HG03135 (cell line): ENCODE data around the gene TIPARP.
"Not testable (repeated sequence)": the region's sequence is repeated elsewhere in the genome, so short reads cannot be mapped to it uniquely, and the experiment has no call there.

Experiments used
- ATAC-seq: cut with Tn5 transposase; IDR thresholded peaks from one replicate; pipeline ENCODE4 v1.9.1; 2021; ENCODE audit warnings: mild to moderate bottlenecking, moderate library complexity; ENCODE audit not compliant: unreplicated experiment

The TIPARP gene

DNA sequence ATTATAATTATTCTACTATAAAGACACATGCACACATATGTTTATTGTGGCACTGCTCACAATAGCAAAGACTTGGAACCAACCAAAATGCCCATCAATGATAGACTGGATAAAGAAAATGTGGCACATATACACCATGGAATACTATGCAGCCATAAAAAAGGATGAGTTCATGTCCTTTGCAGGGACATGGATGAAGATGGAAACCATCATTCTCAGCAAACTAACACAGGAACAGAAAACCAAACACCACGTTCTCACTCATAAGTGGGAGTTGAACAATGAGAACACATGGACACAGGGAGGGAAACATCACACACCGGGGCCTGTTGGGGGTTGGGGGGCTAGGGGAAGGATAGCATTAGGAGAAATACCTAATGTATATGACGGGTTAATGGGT, 62.7 kb downstream of the TIPARP start:
- not testable (repeated sequence) for ATAC-seq

DNA sequence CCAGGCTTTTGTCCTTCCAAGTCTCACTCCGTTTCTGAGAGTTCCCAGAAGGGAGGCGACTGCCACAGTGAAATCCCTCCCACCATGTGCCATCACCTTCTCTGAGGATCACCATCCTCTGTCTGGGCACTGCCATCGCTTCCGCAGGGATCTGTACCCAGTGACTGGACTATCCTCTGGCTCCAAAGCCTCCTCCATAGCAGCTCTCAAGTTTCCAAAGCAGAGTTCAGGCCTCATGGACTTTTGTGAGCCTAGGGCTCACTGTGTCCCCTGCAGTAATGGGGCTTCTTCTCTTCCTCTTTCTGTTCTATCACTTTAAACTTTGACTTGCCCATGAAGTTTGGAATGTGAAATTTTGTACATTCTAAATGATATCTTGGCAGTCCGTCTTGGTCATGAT, 63.9 kb downstream of the TIPARP start:
- ATAC-seq = no peak

DNA sequence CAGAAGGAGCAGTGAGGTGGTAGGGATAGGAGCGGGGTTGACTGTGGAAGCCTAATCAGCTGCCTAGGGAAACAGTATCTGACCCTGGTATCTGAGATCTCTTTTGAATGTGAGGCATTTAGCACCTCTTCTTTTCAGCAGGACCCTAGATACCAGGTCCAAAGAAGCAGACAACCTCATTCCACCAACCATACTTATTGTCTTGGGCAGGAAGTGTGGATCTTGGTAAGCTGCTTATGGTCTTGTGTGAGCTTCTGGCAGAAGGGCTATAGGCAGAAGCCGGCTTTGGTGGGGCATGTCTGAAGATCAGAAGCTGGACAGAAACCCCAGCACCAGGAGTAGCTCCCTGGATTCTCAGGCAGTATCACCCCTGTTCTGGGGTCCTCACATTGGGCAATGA, 65.6 kb downstream of the TIPARP start:
- no peak for ATAC-seq

DNA sequence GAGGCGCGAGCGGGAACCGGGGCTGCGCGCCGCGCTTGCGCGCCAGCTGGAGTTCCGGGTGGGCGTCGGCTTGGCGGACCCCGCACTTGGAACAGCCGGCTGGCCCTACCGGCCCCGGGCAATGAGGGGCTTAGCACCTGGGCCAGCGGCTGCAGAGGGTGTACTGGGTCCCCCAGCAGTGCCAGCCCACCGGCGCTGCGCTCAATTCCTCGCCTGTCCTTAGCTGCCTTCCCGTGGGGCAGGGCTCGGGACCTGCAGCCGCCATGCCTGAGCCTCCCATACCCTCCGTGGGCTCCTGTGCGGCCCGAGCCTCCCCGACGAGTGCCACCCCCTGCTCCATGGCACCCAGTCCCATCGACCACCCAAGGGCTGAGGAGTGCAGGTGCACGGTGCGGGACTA, 66.2 kb downstream of the TIPARP start:
- not testable (repeated sequence) for ATAC-seq

DNA sequence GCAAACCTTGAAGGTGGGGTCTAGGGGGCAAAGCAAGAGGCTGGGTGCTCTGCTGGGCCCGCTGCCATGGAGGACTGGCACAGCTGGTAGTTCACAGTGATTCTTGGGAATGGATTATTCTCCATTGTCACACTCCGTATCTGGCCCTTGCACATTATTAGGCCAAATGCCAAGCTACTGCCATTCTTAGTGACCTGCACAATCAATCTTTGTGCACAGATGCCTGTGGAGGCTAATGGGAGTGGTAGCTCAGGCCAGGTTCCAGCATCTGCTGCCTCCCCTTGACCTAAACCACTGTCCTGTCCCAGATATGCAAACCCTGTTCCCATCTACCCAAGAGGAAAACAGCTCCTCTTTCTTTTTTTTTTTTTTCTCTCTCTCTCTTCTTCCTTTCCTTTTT, 67.5 kb downstream of the TIPARP start:
- no peak for ATAC-seq

DNA sequence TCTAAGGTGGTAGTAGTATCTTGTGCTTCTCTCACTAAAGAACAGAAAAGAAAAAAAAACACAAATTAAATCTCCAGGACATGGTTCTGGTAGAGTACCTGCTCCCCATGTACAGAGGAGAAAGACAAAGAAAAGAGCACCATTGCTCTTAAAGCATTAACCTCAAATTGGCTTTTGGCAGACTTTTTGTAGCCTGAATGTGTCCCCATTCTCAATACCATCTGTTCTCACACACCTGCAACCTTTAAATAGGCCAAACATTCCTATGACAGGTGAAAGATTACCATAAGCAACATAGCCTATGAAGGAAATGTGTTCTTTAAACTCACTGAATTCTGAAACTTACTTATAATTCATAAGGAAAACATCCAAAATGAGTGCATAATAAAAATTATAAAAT, 68.0 kb downstream of the TIPARP start:
- ATAC-seq = no peak

DNA sequence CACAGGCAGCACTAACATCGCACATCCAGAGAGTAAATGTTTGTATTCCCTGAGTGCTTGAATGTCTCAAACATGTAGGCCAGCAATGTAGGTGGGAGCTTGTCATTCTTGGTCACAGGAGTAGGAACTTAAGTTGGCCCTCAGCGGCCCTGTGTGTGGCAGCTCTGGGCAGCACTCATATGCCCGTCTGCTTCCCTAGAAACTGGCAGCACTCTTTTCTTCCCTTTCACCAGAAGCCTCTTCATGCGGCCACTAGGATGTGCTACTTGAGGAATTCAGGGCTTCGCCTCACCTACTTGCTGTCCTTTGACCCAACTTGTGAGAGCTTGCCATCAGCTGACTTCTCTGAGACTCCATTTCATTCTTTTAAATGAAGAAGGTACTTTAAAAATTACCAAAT, 69.5 kb downstream of the TIPARP start:
- ATAC-seq = no peak

DNA sequence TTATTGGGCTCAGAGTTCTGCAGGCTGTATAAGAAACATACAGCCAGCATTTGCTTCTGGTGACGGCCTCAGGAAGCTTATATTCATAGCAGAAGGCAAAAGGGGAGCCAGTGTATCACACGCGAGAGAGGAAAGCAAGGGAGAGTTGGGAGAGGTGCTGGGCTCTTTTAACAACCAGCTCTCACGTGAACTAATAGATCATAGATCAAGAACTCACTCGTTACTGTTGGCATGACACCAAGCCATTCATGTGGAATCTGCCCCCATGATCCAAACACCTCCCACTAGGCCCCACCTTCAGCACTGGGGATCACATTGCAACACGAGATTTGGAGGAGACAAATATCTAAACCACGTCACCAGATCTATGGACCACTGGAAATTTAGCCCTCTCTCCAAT, 70.2 kb downstream of the TIPARP start:
- ATAC-seq = no peak

DNA sequence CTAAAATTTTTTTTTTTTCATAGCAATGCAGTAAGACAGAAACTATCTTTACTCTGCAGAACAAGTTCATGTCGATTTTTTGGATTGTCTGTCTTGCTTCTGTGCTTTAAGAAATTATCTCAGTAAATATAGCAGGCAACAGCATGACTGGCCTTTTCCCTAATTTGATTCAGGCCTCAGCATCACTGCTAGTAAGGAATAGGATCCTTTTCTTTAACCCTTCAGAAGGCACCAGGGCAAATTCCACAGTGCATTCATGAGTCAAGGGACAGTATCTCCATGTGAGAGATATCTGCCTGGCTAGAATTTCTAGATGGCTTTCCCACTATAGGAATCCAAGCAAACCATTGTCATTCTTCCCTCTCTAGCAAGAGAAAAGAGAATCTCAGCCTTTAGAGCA, 71.4 kb downstream of the TIPARP start:
- ATAC-seq = no peak

DNA sequence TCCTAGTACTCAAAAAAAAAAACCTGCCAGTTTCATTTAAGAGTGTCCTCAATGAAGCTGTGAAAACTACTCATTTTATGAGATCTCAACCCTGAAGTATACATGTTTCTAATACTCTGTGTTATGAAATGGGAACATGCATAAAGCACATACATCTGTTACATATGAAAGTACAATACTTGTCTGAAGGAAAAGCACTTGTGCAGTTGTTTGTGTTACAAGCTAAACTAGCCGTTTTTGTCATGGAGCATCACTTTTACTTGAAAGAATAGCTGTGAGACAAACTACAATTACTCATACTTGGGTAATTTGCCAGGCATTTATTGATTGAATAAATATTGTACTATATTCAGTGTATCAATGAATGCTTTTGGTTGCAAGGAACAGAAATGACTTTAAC, 72.7 kb downstream of the TIPARP start:
- ATAC-seq = no peak

DNA sequence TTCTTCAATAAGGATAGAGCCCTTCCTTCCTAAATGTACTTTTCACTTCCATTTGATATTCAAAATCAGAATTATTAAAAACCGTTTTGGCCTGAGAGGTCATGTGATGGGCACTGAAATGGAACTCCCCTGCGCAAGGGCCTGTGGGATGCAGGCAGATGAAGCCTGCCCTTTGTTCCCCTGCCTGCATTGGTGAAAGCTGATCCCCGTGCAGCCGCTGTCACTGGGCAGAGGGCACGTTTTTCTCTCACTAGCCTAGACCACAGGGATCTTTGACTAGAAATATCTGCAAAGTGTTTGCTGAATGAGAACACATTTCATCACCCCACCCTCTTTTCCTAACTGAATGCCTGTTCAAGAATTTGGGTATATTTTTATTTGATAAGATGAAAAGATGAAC, 74.9 kb downstream of the TIPARP start:
- ATAC-seq = no peak

DNA sequence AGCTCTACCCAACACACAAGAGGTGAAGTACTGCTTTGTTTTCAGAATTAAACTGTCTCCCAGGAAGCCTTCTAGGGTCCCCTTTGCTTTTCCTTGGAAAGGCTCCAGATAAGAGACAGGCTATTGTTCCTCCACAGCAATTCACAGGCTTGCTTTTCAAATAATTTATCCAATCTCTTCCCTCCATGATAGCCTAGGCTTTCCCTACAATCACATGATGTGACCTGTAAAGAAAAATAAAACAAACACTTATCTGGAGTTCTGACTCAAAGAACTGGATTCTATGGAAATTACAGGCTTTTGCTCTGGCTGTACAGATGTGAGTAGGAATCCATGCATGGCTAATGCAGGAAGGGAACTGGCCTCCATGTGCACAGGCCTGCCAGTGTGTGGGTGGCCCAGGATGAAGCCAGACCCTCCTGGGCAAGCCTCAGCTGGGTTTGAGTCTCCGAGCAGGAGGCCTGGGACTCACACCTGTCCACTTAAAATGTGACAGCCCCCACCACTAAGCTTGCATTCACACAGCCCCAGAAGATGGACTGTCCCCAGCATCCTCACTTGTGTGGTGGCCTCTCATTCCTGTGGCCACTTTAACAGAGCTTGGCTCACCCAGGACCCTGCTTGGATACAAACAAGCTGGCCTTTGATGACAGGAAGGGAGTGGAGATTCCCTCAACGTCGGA, 75.9 kb downstream of the TIPARP start:
- no peak for ATAC-seq

DNA sequence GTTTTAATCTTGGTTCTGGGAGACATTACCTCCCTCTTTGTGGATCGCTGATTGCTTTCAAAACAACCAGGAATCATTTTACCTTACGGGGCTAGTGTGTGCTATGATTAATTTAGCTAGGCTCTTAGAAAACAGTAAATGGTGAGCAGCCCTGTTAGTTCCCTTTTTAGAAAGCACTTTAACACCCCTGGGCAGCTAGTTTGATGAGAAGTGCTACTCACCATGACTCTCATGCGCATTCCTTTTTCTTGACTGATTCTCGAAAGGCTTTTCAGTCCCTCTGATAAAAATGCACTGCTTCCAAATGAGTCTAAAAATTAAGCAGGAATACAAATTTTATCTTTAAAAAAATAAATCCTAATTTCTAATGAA, 76.5 kb downstream of the TIPARP start:
- ATAC-seq = no peak

DNA sequence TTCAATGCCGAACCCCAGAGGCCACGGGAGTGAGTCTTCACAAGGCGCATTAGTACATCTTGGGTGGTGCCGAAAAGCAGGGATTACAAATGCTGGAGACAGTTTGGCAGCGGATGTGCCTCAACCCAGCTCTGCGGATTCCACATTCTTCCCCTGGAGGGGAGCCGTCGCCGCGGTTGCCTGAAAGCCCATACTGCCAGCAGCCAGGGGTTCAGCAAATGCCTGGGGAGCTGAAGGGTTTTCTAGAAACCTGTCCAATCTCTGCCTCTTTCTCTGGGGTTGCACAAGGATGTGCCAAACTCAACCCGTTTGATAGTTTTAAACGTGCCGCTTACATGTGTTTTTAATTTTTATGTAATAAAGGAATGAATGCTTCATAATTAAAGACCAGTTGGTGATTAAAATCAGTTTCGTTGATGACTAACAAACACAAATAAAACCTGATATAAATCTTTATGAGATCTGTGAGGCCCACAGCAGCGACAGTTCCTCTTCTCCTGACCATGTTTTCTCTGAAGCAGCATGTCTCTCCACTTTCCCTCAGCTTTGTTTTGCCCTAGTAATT, 77.2 kb downstream of the TIPARP start:
- ATAC-seq = no peak
